Cardiac fibroblast (primary cell): ENCODE data around the gene SNAP25.

Experiments used
- DNase-seq, 2 donors: peaks; one replicate each; pipeline versions ENCODE4 v3.0.0 to v3.0.0-alpha.2; 2010; ENCODE audit warnings: low read depth in 2 of 2
- H3K4me3 ChIP-seq, 2 donors: replicated peaks in 1 of 2; 1 replicate in 1 of 2; 2 replicates in 1 of 2; pipeline ENCODE4 v1.5.1; 2011; ENCODE audit warnings: low read depth in 2 of 2, low read length in 2 of 2, mild to moderate bottlenecking in 2 of 2, moderate library complexity in 1 of 2
- CTCF ChIP-seq: IDR thresholded peaks from one replicate; pipeline ENCODE4 v1.5.1; 2011; ENCODE audit warnings: low read depth, mild to moderate bottlenecking, low read length, inconsistent platforms

The SNAP25 gene

GRCh38 chr20:10271494-10272219, 53.0 kb downstream of the SNAP25 start:
- TF ChIP-seq CTCF = no peak
- H3K4me3 ChIP-seq = no peak overlapping the region
- DNase-seq = no peak

- no peak for TF ChIP-seq CTCF
- H3K4me3 ChIP-seq = no peak overlapping the region
- no peak for DNase-seq
Measured at GRCh38 chr20:10276878-10277580, 58.4 kb downstream of the SNAP25 start.

DNA sequence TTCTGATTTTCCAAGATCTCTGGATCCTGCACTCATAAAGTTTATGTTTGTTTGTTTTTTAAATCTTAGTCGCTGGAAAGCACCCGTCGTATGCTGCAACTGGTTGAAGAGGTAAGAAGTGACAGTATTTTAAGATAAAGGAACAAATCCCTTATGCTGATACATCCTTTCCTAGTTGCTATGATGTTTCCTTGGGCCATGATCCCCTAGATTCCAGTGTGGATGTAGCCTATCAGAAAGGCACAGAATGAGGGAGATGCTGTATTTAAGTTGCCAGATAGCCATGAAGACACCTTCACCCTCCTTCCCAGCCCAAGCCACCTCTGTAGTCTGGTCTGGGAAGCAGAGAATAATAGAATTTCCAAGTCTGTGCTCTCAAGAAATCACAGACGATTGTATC, 59.0 kb downstream of the SNAP25 start:
- no peak for TF ChIP-seq CTCF

DNA sequence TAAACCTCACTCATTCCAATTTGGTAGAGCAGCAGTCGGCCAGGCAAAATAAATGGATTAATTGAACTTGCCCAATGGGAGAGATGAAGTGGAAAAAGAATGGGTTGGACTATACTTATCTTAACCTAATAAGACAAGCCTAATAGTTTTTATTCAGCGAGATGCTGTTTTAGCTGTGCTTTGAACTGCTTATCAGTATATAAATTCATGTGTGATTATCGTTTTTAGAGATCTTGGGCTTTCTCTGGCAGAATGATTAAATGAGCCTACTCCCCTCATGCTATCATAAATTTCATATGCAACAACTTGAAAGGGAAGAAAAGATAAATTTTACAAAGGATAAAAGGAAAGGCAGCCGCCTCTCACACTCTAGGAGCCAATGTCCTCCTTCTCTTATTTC, 59.8 kb downstream of the SNAP25 start:
- H3K4me3 ChIP-seq = no peak overlapping the region
- DNase-seq = no peak
- TF ChIP-seq CTCF = no peak

More for the DNA sequence above, 59.0 kb downstream of the SNAP25 start:
- no peak overlapping the region for H3K4me3 ChIP-seq
- DNase-seq = no peak

GRCh38 chr20:10280018-10280908, 61.6 kb downstream of the SNAP25 start:
- peak in 1 of 2 donors; percentile 46 for DNase-seq
- TF ChIP-seq CTCF = no peak
- no peak overlapping the region for H3K4me3 ChIP-seq

- no peak for DNase-seq
- TF ChIP-seq CTCF = no peak
- no peak overlapping the region for H3K4me3 ChIP-seq
Measured at GRCh38 chr20:10281911-10282310, 63.3 kb downstream of the SNAP25 start.
